ENCODE data around the gene RNF19B. TPM values are rescaled to one million over a fixed set of nuclear protein-coding genes. Genes with fewer than 3 reads are reported as not detected.

Gene RNF19B
- total and polyA plus RNA-seq, 2 of the 8 experiments (the other 6 are each of a cell fraction or from before 2014, with no cell fraction given) = 9.2 to 11.2 TPM

GRCh38 chr1:32967888-32968568, 3.4 kb upstream of the RNF19B start:
- Histone ChIP-seq H3K27ac (ENCODE audit: low read depth, low read length) (no peak overlapping the region), H3K4ac (replicated peaks; ENCODE audit: insufficient read length, low read depth, low read length) (no peak overlapping the region), H3K36me3 (ENCODE audit: control insufficient read depth in 2 of 4, insufficient read depth in 4 of 4, low read length in 3 of 4) (no peaks in the 10 kb centered on the region), H3K4me3 (ENCODE audit: extremely low read depth in 1 of 4, insufficient read depth in 2 of 4, low read depth in 3 of 4, low read length in 4 of 4) (no peak overlapping the region), H4K20me1 (replicated peaks in 1 of 2; ENCODE audit: control insufficient read depth in 1 of 2, insufficient read depth in 2 of 2, low read length in 2 of 2) (peaks cover 2% of the 10 kb centered on the region in 2 experiments), H2BK5ac (ENCODE audit: low read depth, low read length) (no peak overlapping the region), H2BK15ac (ENCODE audit: low read length) (no peak overlapping the region), H2BK120ac (replicated peaks; ENCODE audit: low read depth, low read length) (no peak overlapping the region), H3K27me3 (replicated peaks in 1 of 4; ENCODE audit: control insufficient read depth in 3 of 4, extremely low read depth in 1 of 4, insufficient read depth in 3 of 4, low read length in 3 of 4) (peaks cover 9 to 26% (median 21%) of the 10 kb centered on the region in 4 experiments), H3K56ac (replicated peaks; ENCODE audit: insufficient read length, low read depth, low read length) (no peak overlapping the region), H3K4me2 (ENCODE audit: insufficient read depth in 1 of 2, low read depth in 2 of 2, low read length in 2 of 2) (no peak overlapping the region), H3K23ac (ENCODE audit: insufficient read length) (no peak overlapping the region), H4K91ac (replicated peaks; ENCODE audit: insufficient read length, low read length) (no peak overlapping the region), H4K5ac (ENCODE audit: insufficient read length, low read depth, low read length) (no peak overlapping the region), H3K9me3 (ENCODE audit: insufficient read depth in 2 of 2, low read depth in 1 of 2, low read length in 1 of 2) (no peaks in the 10 kb centered on the region), H3K4me1 (replicated peaks in 1 of 4; ENCODE audit: control insufficient read depth in 3 of 4, insufficient read depth in 4 of 4, low read length in 3 of 4) (peaks cover 0 to 4% (median 3%) of the 10 kb centered on the region in 4 experiments; a peak in 4 of 7 replicates), H3K79me1 (ENCODE audit: low read depth, low read length) (no peaks in the 10 kb centered on the region), H3K18ac (ENCODE audit: extremely low read depth, low read length) (no peak overlapping the region), H3K9ac (replicated peaks in 1 of 4; ENCODE audit: extremely low read depth in 1 of 4, low read depth in 3 of 4, low read length in 3 of 4) (no peak overlapping the region), H2BK20ac (ENCODE audit: low read length) (no peak overlapping the region), H2AK5ac (ENCODE audit: low read depth, low read length) (no peak overlapping the region), H2BK12ac (ENCODE audit: low read depth, low read length) (no peak overlapping the region), H2AFZ (ENCODE audit: low read length) (no peak overlapping the region), H3K23me2 (ENCODE audit: low read depth, low read length) (peaks cover 10% of the 10 kb centered on the region; the same call in 1 of the 2 replicates), H4K8ac (ENCODE audit: extremely low read depth, insufficient read depth, low read length) (no peak overlapping the region), H3K14ac (ENCODE audit: insufficient read length) (no peak overlapping the region), H3K79me2 (ENCODE audit: control insufficient read depth in 1 of 2, insufficient read depth in 2 of 2, low read length in 2 of 2) (peaks cover 0 to 1% of the 10 kb centered on the region in 2 experiments; a peak in 1 of 4 replicates)
- 81% methylated on average over 4 of the region's 4 CpGs; no CpG with 5 or more reads in 1 of the 2 experiments for WGBS, 2 experiments (ENCODE audit: extremely low coverage in 1 of 2, insufficient coverage in 1 of 2, insufficient read length in 1 of 2, insufficient replicate concordance in 2 of 2, low coverage in 1 of 2, low lambda C conversion rate in 2 of 2, missing lambda C conversion rate in 1 of 2)
- FAIRE-seq (no peak), DNase-seq (ENCODE audit: low read depth in 1 of 2, low spot score in 2 of 2) (no peak)
- ChIA-PET CTCF (ENCODE audit: partially characterized antibody) (interaction anchor here (1.5 kb wide), 1 partner anchor 88 kb away, joined by 5 read pairs; no protein-coding TSS in a partner anchor), POLR2A (ENCODE audit: partially characterized antibody) (interaction anchor here (1.0 kb wide), 1 partner anchor 32 kb away, joined by 3 read pairs; no protein-coding TSS in a partner anchor)
- TF ChIP-seq POLR2A (IDR thresholded peaks at IDR 0.05; ENCODE audit: control extremely low read depth in 1 of 2, low read depth in 2 of 2, low read length in 2 of 2) = no peak
- TF ChIP-seq RNF2 (IDR thresholded peaks at IDR 0.05; ENCODE audit: borderline replicate concordance, low read depth, low read length, missing control alignments, poor library complexity, severe bottlenecking) = no peak
- no peak for TF ChIP-seq ATF2 (IDR thresholded peaks at IDR 0.05; ENCODE audit: low read length)
- TF ChIP-seq SP1 (IDR thresholded peaks at IDR 0.05; ENCODE audit: low read depth, low read length) = no peak
- no peak for TF ChIP-seq CHD2 (IDR thresholded peaks at IDR 0.05; ENCODE audit: low read length)
- no peak for TF ChIP-seq CTCF (IDR thresholded peaks at IDR 0.05; ENCODE audit: control extremely low read depth in 1 of 3, insufficient read depth in 1 of 3, low read depth in 1 of 3, low read length in 3 of 3)
- no peak for TF ChIP-seq YY1 (IDR thresholded peaks at IDR 0.05; ENCODE audit: low read depth, low read length)
- no peak for TF ChIP-seq JUN (IDR thresholded peaks at IDR 0.05; ENCODE audit: low read depth, low read length)
- TF ChIP-seq BACH1 (IDR thresholded peaks at IDR 0.05; ENCODE audit: low read length) = no peak
